Activated CD8-positive, alpha-beta memory T cell treated with anti-CD3 and anti-CD28 coated beads, Interleukin-2, amount 50 U/mL, for 48 hours (primary cell): ENCODE measurements around the gene GLCCI1.

Source experiments
- DNase-seq: peaks from one replicate; pipeline ENCODE4 v3.0.0-alpha.2; 2020

Gene GLCCI1

GRCh38 chr7:8134089-8134733, 165.6 kb downstream of the GLCCI1 start:
- DNase-seq: no peak

DNA sequence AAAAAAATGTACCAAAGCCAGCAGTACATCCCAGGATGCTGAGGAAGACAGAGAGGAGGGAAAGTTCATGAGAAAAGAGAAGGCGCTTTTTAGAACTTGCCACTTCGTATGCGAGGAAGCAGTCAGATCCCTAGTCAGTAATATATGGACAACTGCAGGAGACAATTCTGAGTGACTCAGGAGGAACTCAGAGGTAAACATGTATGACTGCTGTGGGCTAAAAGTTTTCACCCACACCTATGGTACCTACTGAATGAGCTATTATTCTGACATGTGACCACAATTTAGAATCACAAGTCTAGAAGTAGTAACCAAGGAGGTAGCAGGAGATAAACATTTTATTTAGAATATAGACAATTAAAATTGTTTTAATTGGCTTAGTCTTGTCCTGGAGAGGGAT, 166.8 kb downstream of the GLCCI1 start:
- DNase-seq: no peak

DNA sequence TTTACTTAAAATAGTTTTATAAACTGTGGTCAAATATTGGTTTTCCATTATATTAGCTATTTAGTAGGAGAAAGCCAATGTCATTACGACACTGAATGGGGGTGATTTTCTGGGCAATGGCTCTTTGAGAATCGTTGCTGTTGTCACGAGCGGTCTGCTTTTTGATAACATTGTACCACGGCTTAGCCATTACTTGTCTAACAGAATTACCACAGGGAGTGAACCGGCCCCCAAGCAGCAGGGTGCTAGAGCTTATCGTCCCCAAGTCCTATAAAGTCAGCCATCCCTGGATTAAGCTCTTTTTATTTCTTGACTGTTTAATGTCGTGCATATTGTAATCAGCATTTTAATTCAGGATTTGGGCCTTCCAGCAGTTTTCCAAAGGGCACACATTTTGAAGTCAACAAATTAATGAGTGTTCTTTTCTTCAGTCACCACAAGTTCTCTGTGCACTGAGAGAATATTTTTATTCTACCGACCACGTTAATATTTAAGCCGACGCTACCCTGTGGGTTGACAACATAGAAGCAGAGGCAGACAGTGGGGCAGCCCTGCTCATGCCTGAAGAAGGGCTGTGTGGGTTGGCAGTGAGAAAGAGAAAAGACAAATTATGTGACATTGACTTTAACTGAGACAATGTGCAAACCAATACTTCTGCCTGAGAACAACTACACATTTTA, 167.6 kb downstream of the GLCCI1 start:
- DNase-seq: no peak
